Left ventricle myocardium inferior (tissue), 1 donor: ENCODE measurements around the gene SHISA6. TPM values are rescaled to one million over a fixed set of nuclear protein-coding genes. Genes with fewer than 3 reads are reported as not detected.

Experiments used
- DNase-seq: peaks from one replicate; pipeline ENCODE4 v3.0.0-alpha.2; 2020
- H3K27ac ChIP-seq: fragments of 200-600 bp; replicated peaks from 2 replicates; pipeline ENCODE4 v1.8.0; 2021
- H3K27me3 ChIP-seq: fragments of 200-600 bp; 2 replicates; pipeline ENCODE4 v1.8.0; 2021; ENCODE audit warnings: low read depth
- H3K36me3 ChIP-seq: fragments of 200-600 bp; 2 replicates; pipeline ENCODE4 v1.8.0; 2021
- H3K4me1 ChIP-seq: fragments of 200-600 bp; 2 replicates; pipeline ENCODE4 v1.8.0; 2021
- H3K4me3 ChIP-seq: fragments of 200-600 bp; 2 replicates; pipeline ENCODE4 v1.8.0; 2021; ENCODE audit warnings: mild to moderate bottlenecking, moderate library complexity
- H3K9me3 ChIP-seq: fragments of 200-600 bp; replicated peaks from 2 replicates; pipeline ENCODE4 v1.8.0; 2021
- intact Hi-C: fragments of 100-400 bp; cut with micrococcal nuclease; formaldehyde crosslinking; loops from one replicate; pipeline ENCODE4 v1.11.0; 2022
- total RNA-seq: library from RNA; stranded (reverse); fragmentation: NEBNext Ultra II Directional; extraction: Animal tissue kit (Norgen Biotek cat#: 25700); gene quantifications from one replicate; pipeline ENCODE4 v1.2.1, GENCODE V29; 2021
- TF ChIP-seq, protein P1 (sequence below): fragments of 200-600 bp; IDR thresholded peaks from 2 replicates; pipeline ENCODE4 v1.8.0; 2021; ENCODE audit warnings: antibody characterized with exemption, mild to moderate bottlenecking, borderline replicate concordance
- donor health status: DM: no; HTN: yes; CAD: no; lungs with severe emphysema.

The SHISA6 gene
- total RNA-seq, 1 donor from 2014 or later = 0.66 TPM

DNA sequence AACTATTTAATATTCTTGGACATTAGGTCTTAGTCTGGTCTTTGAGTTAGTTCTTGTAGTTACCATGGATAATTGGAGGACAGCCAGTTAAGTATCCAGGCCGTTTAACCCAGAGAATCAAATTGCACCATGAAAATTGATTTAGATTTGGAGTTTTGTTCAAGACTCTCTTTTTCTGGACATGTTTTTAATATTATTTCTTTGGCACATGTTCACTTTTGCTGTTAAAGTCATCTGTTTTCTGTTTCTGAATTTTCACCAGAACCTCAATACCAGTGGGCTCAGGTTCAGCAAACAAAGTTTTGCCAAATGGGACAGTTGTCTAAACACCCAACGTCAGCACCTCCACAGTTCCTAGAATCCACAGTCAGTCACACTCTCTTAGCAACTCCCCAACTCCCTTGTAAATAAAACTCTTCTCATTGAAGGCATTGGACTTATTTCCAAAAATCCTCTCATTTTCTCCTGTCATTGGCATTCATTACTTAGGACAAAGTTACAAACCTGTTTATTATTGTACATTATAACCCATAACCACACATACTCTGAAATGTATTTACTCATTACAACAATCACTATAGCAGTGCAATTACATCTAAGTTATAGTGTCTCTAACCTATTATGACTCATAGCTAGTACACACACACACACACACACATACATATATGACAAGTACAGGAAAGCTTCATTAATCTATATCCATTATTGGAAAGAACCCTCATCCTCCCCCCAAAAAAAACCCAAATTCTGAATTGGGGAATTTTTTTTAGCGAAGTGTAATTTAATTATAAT, 323.8 kb downstream of the SHISA6 start:
- Histone ChIP-seq H3K4me3 (no peak overlapping the region), H3K36me3 (no peaks in the 10 kb centered on the region), H3K27ac (no peak overlapping the region), H3K9me3 (no peaks in the 10 kb centered on the region), H3K27me3 (peaks cover 8% of the 10 kb centered on the region), H3K4me1 (no peaks in the 10 kb centered on the region)
- DNase-seq = no peak
- TF ChIP-seq, protein P1, sequence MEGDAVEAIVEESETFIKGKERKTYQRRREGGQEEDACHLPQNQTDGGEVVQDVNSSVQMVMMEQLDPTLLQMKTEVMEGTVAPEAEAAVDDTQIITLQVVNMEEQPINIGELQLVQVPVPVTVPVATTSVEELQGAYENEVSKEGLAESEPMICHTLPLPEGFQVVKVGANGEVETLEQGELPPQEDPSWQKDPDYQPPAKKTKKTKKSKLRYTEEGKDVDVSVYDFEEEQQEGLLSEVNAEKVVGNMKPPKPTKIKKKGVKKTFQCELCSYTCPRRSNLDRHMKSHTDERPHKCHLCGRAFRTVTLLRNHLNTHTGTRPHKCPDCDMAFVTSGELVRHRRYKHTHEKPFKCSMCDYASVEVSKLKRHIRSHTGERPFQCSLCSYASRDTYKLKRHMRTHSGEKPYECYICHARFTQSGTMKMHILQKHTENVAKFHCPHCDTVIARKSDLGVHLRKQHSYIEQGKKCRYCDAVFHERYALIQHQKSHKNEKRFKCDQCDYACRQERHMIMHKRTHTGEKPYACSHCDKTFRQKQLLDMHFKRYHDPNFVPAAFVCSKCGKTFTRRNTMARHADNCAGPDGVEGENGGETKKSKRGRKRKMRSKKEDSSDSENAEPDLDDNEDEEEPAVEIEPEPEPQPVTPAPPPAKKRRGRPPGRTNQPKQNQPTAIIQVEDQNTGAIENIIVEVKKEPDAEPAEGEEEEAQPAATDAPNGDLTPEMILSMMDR = no peak
- intact Hi-C loops = no loop called here

DNA sequence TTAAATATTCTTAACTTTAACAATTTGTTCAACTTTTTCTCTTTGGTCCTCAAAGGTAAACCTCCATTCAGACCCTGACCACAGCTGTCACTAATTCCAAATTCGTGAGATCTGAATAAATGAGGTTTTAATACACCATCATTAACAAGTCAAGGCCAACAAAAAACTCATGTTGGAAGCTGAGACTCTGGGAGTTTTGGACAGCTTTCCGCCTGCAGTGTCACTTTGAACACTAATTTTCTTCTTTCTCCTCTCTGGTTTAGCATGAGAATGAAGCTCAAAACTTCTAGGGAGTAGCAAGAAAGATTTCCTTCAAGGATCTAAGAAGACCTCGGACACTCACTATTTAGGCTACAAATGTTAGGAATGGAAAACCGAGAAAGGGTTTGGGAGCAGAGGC, 324.6 kb downstream of the SHISA6 start:
- Histone ChIP-seq H3K36me3 (no peaks in the 10 kb centered on the region), H3K27ac (no peak overlapping the region), H3K4me3 (no peak overlapping the region), H3K4me1 (no peaks in the 10 kb centered on the region), H3K27me3 (peaks cover 8% of the 10 kb centered on the region), H3K9me3 (no peaks in the 10 kb centered on the region)
- intact Hi-C loops = no loop called here
- no peak for DNase-seq
- TF ChIP-seq, protein P1 = no peak

DNA sequence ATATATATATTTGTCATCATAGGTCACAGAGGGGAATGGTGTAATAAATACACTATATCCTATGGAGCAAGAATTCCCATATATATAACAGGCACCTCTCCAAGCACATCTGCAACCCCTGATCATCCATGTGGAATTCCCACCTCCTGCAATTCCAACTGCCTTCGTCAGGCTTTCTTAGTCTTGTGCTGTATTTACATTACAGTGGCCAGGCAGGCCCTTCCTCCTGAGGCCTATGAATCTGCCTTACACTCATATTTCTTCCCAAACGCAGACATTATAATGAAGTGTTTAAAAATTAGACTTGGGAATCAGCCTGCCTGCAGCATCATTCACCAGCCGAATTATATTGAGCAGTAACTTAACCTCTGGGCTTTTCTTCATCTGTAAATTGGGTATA, 338.0 kb downstream of the SHISA6 start:
- intact Hi-C loops = no loop called here
- Histone ChIP-seq H3K4me1 (no peaks in the 10 kb centered on the region), H3K27ac (no peak overlapping the region), H3K27me3 (no peaks in the 10 kb centered on the region), H3K9me3 (no peaks in the 10 kb centered on the region), H3K36me3 (no peaks in the 10 kb centered on the region), H3K4me3 (no peak overlapping the region)
- TF ChIP-seq, protein P1 = no peak
- DNase-seq = no peak

DNA sequence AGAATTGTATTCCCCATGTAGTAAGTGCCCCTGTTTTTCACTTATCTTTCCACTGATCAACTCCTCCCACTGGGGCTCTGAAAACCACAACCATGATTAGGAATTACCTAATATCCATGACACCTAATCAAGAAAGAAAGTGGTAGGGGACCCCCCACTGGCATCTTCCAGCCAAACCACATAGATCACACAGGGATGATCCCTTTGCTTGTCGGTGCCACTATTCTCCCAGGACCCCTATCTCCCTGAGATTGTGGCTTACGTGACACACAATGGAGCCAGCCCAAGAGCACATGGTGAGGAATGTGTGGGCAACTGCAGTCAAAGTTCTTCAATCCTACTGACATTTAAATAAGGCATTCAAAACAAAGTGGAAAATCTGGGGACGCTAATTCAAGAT, 339.7 kb downstream of the SHISA6 start:
- no peaks in the 10 kb centered on the region for H3K36me3 ChIP-seq
- H3K9me3 ChIP-seq = no peaks in the 10 kb centered on the region
- no peak overlapping the region for H3K4me3 ChIP-seq
- no peak overlapping the region for H3K27ac ChIP-seq
- no peak for DNase-seq
- intact Hi-C loops = no loop called here
- no peaks in the 10 kb centered on the region for H3K27me3 ChIP-seq
- TF ChIP-seq, protein P1 = no peak
- H3K4me1 ChIP-seq = no peaks in the 10 kb centered on the region

DNA sequence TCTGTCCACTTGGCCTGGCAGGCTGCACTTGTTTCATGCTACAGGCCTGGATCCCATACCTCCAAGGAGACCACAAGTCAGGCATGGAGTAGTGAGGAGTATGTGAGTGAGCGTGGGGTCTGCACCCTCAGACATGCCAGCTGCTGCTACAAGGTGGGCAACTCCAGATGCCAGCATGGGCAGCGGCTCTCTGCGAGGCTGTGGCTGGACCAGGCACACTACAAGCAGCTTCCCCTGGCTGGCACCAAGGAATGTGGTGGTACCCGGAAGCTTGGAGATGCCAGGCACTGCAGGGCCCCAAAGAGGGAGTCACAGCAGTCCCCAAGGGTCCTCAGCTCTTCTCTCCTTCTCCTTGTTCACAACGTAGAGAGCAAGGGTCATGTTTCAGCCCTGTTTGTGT, 341.2 kb downstream of the SHISA6 start:
- no peaks in the 10 kb centered on the region for H3K27me3 ChIP-seq
- no peaks in the 10 kb centered on the region for H3K4me1 ChIP-seq
- TF ChIP-seq, protein P1 = no peak
- no peak overlapping the region for H3K27ac ChIP-seq
- no peaks in the 10 kb centered on the region for H3K9me3 ChIP-seq
- H3K36me3 ChIP-seq = no peaks in the 10 kb centered on the region
- intact Hi-C loops = no loop called here
- H3K4me3 ChIP-seq = no peak overlapping the region
- DNase-seq = no peak
